Activated naive CD4-positive, alpha-beta T cell treated with anti-CD3 and anti-CD28 coated beads, Interleukin-2, amount 50 U/mL, for 16 hours (primary cell): ENCODE results near the gene PNCK.
"Not testable (repeated sequence)": the region's sequence is repeated elsewhere in the genome, so short reads cannot be mapped to it uniquely, and the experiment has no call there.

Experiments used
- DNase-seq: peaks from one replicate; pipeline ENCODE4 v3.0.0-alpha.2; 2020

PNCK gene

DNA sequence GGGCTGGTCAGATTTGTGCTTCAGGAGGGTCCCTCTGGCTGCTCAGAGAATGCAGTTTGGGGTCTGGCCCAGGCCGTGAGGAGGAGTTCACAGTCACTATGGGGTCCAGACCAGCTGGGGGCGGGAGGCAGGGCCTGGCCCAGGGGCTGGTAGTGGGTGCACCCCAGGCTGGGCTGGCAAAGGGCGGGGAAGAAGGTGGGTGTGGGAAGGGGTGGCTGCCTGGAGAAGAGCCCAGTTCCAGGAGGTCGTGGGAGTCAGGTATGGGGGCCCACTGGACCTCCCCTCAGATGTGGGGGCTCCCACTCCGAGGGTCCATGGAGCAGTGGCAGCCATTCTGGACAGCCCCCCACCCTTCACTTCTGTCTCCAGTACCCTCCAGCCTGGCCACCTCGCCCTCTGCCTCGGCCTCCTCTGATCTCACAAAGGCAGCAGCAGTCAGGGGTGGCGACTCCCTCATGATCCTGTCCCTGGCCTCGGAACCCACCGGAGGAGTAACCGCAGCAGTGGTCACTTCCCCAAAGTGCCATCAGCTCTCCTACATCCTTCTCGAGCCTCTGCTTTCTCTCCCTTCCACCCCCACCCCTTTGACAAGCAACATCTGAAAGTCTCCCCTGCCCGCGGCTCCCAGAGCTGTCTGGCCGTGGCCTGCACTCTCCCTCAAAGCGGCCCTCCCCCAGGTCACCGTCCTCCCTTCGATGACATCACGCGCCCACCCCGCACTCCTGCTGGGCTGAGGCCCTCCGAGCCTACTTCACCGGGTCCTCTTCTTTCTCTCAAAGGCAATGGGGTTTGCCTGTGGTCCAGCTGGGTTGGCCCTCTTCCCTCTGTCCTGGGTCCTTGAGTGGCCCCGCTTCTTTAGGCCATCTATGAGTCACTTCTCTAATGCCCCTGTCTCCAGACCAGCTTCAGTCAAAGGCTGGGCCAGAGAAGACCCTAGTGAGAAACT is 12.4 kb upstream of the PNCK start:
- no peak for DNase-seq

DNA sequence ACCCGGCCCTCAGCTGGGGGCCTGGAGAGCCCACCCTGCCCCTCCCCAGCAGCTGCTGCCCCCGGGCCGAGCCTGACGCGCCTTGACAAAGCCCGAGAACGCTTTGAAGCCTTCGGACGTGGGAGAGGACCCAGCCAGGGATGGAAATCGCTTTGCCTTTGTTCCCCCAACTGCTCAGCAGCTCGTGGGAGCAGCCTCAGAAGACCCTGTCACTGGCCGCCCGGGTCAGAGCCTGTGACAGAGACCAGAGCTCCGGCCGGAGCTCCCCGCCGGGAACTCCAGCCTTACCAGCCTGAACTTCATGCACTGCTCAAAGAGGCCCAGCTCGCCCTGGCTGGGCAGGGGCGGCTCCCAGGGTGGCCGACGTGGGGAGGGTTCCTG is 11.5 kb upstream of the PNCK start:
- no peak for DNase-seq

DNA sequence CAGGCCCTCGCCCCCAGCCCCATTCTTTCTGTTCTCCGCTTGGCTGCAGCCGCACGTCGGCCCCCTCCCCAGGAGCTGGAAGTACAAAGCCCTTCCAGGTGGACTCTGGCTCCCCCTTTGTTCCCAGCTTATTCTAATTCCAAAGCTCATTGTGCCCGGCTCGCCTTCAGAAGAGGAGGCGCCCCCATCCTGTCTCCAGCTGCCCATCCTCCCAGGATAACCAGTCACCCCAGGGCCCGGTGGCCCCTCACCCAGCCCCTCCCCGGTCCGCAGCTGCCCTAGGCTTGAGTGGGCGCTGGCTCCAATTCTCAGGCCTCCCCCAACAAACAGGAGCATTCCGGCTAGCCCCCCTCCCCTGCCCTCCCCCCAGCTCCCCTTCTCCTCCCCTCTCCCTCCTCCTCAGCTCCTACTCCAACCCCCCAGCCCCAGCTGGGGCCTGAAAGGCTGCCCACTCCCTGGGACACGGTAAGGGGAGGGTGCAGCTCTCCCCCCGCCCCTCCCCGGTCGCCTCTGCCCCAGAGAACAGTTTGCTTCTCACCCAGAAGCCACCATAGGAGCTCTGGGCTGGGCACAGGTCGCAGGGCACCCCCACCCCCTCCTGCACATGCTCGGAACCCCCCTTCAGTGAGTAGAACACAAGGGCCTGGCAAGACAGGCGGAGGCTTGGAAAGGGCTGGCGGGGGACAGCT is 11.0 kb upstream of the PNCK start:
- no peak for DNase-seq

DNA sequence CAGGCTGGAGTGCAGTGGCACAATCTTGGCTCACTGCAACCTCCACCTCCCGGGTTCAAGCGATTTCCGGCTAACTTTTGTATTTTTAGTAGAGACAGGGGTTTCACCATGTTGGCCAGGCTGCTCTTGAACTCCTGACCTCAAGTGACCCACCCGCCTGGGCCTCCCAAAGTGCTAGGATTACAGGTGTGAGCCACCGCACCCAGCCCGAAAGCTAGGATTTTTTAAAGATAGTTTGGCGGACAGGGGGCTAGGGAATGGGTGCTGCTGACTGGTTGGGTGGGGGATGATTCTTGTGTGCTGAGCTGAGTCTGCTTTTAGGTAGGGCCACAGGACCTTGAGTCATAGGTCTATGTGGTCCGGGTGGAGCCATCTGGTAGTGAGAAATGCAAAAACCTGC is 9.9 kb upstream of the PNCK start:
- not testable (repeated sequence) for DNase-seq

DNA sequence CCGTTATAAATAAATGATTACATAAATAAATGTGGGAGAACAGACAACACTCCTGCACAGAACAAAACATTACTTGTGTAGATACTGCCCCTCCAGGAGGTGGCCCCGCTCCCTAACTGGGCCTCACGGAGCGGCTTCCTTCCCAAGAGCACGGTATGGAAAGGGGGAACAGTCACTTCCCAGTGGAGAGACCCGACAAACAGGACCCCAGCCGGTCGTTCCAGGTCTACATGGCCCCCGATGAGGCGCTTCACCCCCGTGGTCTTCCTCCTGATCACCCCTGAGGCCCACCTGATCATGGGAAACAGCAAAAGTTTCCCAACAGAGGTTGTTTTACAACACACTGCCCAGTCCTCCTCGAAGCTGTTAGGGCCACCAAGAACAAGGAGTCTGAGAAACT is 7.6 kb upstream of the PNCK start:
- no peak for DNase-seq

DNA sequence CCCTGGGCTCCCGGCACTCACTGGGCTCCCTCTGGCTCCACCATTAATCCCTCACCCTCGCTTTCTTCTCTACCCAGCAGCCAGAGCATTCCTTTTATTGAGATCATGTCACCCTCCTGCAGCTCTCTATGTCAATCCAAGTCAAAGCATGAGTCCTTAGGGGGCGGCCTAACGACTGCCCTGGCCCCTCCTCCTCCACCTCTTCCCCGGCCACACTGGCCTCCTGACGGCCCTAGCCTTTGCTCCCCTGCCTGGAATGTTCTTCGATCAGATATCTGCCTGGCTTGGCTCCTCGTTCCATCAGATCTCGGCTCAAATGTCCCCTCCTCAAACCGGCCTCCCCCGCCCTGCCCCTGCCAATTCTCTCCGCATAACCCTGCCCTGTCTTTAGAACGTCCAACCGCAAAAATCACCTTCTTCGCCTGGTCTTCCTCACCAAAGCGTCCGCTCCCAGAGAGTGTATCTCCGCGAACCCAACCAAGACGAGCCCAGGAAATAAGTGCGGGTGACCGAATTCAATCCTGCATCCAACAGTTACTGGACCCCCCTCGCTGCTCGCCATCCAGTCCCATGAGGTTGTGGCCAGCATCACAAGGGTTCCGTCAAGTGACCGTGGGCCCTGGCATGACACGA is 722 bp upstream of the PNCK start:
- no peak for DNase-seq

DNA sequence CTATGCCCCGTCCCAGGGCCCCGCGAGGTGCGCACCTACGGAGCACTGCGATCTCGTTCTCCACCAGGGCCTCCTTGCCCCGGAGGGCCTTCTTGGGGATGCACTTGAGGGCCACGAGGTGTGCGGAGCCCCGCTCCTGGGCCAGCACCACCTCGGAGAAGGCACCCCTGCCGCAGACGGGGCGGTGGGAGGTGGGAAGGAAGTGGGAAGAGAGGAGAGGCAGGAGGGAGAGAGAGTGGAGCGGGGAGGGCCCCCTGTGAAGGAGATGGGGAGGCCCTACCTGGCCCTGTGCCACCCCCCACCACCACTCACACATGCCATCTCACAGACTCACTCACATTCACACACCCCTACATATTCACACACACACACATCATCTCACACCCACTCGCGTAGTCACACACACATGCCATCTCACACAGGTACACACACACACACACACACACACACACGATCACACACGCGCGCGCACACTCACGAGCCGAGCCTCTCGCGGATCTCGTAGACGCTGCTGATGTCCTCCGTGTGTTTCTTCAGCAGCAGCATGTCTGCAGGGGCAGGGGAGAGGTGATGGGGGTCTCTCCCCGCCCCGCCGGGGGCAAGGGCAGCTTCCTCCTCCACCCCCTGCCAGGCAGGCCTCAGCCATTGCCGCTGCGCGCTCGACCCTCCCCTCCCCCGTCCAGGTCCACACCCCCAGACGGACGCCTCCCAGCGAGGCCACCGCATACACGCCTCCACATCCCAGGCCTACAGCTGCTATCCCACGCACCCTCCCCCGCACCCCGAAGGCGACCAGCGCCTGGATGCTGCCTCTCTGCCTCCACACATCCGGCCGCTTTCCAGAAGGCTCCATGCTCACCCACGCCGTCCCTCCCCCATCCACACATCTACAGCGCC is 834 bp downstream of the PNCK start:
- DNase-seq: no peak

DNA sequence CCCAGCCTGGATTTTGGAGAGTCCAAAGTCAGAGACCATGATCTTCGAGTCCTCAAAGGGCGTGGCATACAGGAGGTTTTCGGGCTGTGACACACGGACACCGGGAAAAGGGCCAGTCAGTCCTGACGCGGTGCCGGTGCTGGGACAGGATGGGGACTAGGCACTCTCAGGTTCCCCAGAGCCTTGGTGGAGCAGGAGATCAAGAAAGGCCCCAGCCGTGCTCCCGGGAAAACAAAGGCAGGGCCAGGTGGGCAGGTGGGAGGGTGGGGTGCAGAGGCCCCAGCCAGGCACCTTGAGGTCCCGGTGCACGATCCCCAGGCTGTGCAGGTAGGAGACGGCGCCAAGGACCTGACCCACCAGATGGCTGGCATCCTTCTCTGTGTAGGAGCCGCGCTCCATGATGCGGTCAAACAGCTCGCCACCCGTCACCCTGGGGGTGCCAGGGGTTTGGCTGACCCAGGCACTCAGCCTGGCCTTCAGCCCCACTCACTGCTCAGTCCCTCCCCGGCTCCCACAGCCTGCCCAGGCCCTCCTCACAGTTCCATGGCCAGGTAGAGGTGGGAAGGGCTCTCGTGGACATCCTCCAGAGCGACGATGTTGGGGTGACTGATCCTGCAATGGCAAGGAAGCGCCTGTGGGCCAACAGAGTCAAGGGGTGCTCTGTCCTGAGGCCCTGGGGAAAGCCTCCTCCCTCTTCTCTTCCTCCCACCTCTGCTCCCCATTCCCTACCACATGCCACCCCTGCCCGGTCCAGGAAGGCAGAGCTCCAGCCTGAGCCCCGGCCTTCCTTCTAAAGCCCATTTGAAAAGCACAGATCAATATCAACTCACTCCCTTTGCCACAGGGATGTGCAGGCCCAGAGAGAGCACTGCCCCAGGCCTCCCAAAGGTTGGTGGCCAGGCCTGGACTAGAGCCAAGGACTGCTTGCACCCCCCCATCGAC is 1.8 kb downstream of the PNCK start:
- no peak for DNase-seq

DNA sequence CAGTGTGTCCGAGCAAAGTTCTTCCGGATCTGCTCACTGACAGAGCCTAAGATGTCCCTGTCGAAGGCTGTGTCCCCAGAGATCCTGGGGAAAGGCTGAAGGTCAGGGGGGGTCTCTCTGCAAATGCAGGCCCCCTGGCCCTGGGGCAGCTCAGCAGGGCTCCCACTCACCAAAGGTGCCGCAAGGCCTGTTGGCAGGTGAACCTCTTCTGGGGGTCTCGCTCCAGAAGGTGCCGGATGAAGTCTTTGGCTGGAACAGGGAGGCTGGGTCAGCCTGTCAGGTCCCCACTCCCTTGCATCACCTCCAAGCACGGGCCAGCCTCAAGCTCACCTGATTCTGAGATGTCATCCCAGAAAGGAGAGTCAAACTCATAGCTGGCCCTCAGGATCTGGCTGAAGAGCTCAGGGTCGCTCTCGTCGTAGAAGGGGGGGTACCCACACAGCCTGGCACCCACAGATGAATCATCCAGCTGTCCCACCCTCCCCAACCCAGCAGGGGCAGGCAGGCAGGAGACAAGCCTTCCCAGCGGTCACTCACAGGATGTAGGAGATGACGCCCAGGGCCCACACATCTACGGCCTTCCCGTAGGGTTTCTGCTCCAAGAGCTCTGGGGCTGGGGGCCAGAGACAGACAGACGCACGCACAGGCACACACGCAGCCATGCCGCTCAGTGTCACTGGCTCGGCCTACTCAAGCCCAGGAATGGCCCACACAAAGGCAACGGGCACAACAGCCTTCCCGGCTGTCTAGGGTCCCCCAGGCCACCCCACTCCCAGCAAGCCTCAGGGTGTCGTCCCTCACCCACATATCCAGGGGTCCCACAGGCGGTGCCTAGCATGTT is 2.6 kb downstream of the PNCK start:
- no peak for DNase-seq

DNA sequence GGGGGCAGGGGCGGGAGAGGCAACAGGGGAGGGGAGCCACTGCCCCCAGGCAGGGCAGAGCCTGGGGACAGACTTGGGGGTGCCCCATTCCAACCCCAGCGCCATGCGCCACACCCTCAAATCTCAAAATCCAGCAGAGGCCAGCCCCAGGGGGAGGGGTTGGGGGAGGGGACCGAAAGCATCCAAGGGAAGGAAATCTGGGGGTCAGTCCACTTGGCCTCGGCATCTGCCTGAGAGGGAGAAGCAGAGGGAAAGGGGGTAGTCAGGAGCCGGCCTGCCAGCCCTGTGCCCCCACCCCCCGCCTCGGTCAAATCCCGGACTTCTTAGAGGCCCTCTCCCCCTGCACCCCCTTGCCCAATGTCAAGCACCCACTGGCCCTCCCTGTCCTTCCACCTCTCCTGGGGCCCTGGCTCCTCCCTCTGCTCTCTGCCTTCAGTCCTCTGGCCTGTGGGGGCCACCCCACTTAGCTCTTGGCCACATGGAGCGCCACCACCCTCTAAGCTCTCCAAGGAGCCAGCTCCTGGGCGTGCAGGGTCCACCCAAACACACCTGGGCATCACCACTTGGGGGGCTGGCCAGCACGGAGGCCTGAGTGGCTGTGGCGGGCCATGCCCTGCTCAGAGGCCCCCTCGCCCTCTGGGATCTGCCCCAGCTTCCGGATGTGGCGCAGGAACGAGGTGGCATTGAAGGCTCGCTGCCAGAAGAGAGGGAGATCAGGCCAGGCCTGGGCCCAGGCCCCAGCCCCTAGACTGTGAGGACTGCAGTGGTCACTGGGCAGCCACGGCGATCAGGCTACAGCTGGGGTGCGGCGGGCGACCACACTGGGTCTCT is 3.5 kb downstream of the PNCK start:
- DNase-seq: no peak

DNA sequence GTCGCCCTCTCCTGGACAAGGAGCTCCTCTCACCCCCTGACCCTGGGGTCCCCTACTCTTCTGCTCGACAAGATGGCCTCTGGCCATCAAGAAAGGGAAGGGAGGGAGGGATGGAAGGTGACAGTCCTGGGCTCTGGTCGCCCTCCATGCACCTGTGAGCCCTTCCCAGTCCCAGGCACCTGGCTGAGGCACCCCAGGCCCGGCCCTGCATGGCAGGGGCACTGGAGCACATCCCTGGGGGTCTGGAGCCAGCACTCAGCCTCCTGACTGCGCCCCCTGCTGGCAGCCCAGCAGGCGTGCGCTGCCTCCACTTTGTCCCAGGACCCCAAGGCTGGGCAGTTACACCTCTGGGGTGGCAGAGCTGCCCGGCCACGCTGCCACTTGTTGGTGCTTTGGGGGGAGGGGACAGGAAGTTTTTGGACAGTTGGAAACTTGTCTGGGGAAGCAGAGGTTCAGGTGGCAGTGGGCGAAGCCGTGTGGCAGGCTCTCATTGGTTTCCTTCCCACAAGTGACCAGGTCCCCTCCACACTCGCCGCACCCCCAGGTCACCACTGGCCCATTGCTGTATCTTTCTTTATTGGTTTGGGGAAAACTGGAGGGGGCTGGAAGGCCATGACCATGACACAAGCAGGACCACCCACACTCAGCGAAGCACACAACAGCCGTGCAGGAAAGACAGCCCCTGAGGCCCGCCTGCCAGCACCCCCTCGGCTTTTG is 4.3 kb downstream of the PNCK start:
- DNase-seq: peak; percentile 47

DNA sequence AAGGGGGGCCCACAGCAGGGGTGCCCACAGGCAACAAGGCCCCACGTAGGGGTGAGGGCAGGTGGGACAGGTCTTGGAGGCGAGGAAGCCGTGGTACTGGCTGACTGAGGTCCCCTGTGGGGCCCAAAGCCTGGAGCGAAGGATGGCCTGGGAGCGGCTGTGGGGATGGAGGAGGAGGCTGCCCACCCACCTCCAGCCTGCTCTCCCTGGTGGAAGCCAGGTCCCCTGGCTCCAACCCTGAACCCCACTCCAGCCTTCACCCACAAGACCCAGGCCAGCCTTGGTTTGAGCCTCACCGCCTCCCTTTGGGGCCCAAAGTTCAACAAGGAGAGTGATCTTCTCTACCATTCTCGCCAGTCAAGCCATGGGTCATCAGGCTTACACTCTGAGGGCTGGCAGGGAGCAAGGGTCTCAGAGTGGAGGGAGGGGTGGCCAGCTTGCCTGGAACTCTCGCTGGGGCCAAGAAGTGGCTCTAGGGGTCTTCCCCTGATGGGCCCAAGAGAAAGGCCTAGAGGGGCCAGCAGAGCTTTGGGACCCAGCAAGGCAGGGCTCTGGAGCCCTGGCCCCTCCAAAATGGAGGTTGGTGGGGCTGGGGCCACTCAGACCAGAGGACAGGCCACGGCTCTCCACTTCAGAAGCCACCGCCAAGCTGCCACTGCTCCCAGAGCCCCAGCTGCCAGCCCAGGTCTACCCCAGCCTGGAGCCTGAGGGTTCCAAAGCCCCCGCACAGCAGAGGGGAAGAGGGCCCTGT is 5.0 kb downstream of the PNCK start:
- DNase-seq: no peak

DNA sequence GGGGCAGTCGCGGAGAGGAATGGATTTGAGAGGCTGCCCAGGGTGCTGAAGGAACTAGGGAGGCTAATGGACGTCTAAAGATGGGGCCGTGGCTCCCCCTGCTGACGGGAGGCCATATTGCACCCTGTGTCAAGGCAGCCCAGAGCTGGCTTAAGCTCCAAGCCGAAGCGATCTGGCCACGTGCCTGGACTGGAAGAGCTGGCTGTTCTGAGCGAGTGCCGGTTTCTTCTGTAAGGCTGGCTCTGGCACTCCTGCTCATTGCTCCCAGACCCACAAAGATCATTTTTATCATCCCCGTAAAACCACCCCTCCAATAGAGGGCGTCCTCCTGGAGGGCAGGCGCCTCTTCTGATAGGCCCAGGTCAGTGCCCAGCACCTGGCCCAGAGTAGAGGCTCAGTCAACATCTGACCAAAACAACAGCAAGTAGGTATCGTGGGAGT is 5.6 kb downstream of the PNCK start:
- DNase-seq: peak; percentile 78

DNA sequence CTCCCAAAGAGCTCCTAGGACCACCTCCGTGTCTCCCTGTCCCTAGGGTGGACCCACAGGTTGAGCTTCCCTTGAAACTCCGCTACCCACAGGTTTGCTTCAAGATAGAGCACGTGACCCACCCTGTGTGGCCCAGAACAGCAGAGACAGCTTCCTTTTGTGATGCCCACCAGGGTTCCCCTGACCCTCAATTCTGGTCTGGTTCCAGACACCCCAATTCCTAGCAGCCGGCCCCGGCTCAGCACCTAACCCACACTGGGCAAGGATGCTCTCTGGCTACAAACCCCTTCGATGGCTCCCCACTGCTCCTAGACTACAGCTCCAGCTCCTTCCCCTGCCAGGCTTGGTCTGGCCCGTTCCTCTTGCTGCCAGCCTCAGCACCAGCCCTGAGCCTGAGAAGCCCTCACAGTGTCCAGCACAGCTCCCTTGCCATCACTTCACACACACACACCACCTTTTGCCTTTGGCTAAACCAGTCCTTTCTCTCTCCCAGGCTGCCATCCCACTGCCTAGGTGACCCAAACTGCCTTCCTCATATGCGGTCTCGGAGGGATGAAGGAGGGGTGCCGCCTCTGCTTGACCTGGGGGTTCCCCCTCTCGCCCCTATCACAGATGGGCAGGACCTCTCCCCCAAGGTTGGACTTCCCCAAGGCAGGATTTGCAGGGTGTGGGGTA is 6.2 kb downstream of the PNCK start:
- DNase-seq: no peak

DNA sequence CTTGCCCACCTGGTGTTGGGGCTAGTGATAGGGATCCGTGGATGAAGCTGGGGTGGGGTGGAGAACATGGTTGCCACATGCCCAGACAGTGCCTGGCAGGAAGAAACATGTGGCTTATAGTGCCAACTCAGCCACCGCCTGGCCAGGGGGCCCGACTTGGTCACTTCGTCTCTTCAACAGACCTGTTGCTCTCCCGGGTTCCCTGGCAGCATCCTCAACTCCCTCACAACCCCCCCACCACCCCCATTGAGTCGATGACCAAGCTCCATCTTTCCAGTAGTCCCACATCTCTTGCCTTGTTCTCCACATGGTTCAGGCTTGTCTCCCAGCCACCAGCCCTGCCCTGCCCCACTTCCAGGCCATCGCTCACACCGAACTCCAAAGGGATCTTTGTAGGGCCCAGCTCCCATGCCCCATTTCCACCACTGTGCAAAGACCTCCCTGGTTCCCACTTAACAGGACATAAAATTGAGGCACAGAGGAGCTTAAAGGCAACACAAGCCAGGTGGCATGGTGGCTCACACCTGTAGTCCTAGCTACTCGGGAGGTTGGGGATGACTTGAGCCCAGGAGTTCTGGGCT is 7.8 kb downstream of the PNCK start:
- no peak for DNase-seq

DNA sequence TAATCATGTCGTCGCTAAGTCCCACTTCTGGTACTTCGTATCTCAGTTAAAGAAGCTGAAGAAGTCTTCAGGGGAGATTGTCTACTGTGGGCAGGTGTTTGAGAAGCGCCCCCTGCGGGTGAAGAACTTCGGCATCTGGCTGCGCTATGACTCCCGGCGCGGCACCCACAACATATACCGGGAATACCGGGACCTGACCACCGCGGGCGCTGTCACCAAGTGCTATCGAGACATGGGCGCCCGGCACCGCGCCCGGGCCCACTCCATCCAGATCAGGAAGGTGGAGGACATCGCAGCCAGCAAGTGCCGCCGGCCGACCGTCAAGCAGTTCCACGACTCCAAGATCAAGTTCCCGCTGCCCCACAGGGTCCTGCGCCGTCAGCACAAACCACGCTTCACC is 11.3 kb downstream of the PNCK start:
- DNase-seq: peak; percentile 66

DNA sequence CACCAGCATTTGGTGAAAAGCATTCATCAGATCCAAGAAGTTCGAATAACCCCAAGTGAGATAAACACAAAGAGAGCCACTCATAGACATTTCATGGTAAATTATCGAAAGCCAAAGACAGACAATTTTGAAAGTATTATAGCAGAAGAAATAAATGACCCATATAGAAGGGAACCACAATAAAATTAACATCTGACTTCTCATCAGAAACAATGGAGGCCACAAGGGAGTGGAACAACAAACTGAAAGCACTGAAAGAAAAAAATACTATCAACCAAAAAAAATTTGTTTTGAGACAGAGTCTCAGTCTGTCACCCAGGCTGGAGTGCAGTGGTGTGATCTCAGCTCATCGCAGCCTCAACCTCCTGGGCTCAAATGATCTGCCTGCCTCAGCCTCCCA is 14.3 kb downstream of the PNCK start:
- DNase-seq: no peak
